WTC11 (cell line): Measurements from ENCODE around the gene UAP1L1.

ENCODE experiments used
- KAT7 ChIP-seq: sonication (generic); formaldehyde crosslinking; IDR thresholded peaks from 2 replicates; pipeline ENCODE4 v1.8.1; 2023; ENCODE audit warnings: missing genetic modification reagents, mild to moderate bottlenecking, borderline replicate concordance
- MAX ChIP-seq: sonication (generic); formaldehyde crosslinking; IDR thresholded peaks from 2 replicates; pipeline ENCODE4 v1.8.0; 2022; ENCODE audit warnings: mild to moderate bottlenecking, missing genetic modification reagents
- ZNF425 ChIP-seq: fragments of 250-450 bp; sonication (Bioruptor Pico); conservative IDR thresholded peaks from 2 replicates; pipeline ENCODE4 v1.9.0; 2021; ENCODE audit warnings: mild to moderate bottlenecking

DNA sequence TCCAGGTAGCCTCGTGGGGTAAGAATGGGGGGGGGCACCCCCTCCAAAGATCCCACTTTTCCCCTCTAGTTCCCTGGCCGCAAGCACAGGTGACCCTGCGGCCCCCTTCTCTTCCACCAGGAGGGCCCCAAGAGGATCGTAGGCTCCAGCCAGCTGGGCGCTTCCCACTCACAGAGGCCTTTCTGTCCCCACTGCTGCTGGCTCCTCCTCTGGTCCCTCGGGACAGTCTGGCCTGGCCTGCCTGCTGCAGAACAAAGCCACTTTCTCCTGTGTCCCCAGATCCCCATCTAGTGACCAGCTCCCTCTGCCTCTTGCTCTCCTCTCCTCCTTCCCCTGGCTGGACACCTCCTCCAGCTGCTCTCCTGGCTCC is 6.4 kb upstream of the UAP1L1 start:
- TF ChIP-seq KAT7 (CRISPR knock-in tag) (no peak), MAX (no peak), ZNF425 (no peak)
